Activated CD4-positive, CD25-positive, alpha-beta regulatory T cell treated with anti-CD3 and anti-CD28 coated beads, Interleukin-2, amount 50 U/mL, for 24 hours (primary cell): ENCODE measurements around the gene CCL15.
"Not testable (repeated sequence)": the region's sequence is repeated elsewhere in the genome, so short reads cannot be mapped to it uniquely, and the experiment has no call there.

Experiments
- ATAC-seq, 2 donors: fragments of 150-1000 bp; cut with Tn5 transposase; one replicate each; pipeline ENCODE4 v1.10.0; 2021; ENCODE audit warnings: mild to moderate bottlenecking in 1 of 2, moderate library complexity in 1 of 2

Gene CCL15

GRCh38 chr17:36001110-36001771 lies at the start of gene CCL15:
CCL15 (minus strand) TSS chr17:36001553; CDS start chr17:36001492, 61 bp downstream.
- no peak for ATAC-seq

GRCh38 chr17:36049643-36050042 lies 48.3 kb upstream of the CCL15 start:
- ATAC-seq, result no peak

GRCh38 chr17:36048066-36048465 lies 46.7 kb upstream of the CCL15 start:
- ATAC-seq, result no peak

GRCh38 chr17:36036235-36036634 lies 34.9 kb upstream of the CCL15 start:
- ATAC-seq, result no peak

- ATAC-seq, result no peak
Measured at GRCh38 chr17:36034127-36034526, 32.8 kb upstream of the CCL15 start.

GRCh38 chr17:36030956-36031355 lies 29.6 kb upstream of the CCL15 start:
- no peak for ATAC-seq

- ATAC-seq, result no peak
Measured at GRCh38 chr17:36027761-36028160, 26.4 kb upstream of the CCL15 start.

GRCh38 chr17:36024106-36024869 lies 22.9 kb upstream of the CCL15 start:
- ATAC-seq, result no peak

- no peak for ATAC-seq
Measured at GRCh38 chr17:36019423-36019822, 18.1 kb upstream of the CCL15 start.

GRCh38 chr17:36017799-36018198 lies 16.4 kb upstream of the CCL15 start, which contains the start of gene CCL23:
CCL23 (minus strand) TSS chr17:36017972; CDS start chr17:36017897, 75 bp downstream.
- ATAC-seq, result no peak

- ATAC-seq, result no peak
Measured at GRCh38 chr17:36016555-36016954, 15.2 kb upstream of the CCL15 start.

- not testable (repeated sequence) for ATAC-seq
Measured at GRCh38 chr17:36015895-36016294, 14.5 kb upstream of the CCL15 start.

- no peak for ATAC-seq
Measured at GRCh38 chr17:36014946-36015345, 13.6 kb upstream of the CCL15 start.

- ATAC-seq, result no peak
Measured at GRCh38 chr17:36011201-36011600, 9.8 kb upstream of the CCL15 start.

- ATAC-seq, result no peak
Measured at GRCh38 chr17:36008998-36009665, 7.8 kb upstream of the CCL15 start.

GRCh38 chr17:36004594-36005108 lies 3.3 kb upstream of the CCL15 start:
- no peak for ATAC-seq

- no peak for ATAC-seq
Measured at GRCh38 chr17:36002631-36003030, 1.3 kb upstream of the CCL15 start.

- no peak for ATAC-seq
Measured at GRCh38 chr17:36001862-36002603, 680 bp upstream of the CCL15 start.

GRCh38 chr17:36000732-36001109 lies 632 bp downstream of the CCL15 start:
- no peak for ATAC-seq

- ATAC-seq, result no peak
Measured at GRCh38 chr17:35998756-35999155, 2.6 kb downstream of the CCL15 start.

GRCh38 chr17:35998018-35998545 lies 3.3 kb downstream of the CCL15 start:
- no peak for ATAC-seq

GRCh38 chr17:35995346-35995745 lies 6.0 kb downstream of the CCL15 start:
- not testable (repeated sequence) for ATAC-seq
